Peyer's patch (tissue), 4 donors: ENCODE results near the gene APOBR. TPM values are rescaled to one million over a fixed set of nuclear protein-coding genes. Genes with fewer than 3 reads are reported as not detected.
A peak's percentile ranks its signal among the peaks of the same experiment; 100 is the strongest.
"Not testable (repeated sequence)": the region's sequence is repeated elsewhere in the genome, so short reads cannot be mapped to it uniquely, and the experiment has no call there.

Experiments
- DNase-seq, 3 donors: peaks; one replicate each; pipeline ENCODE4 v3.0.0-alpha.2; 2017 to 2019
- H3K27ac ChIP-seq, 4 donors: fragments of 200-600 bp; sonication (generic); one replicate each; pipeline ENCODE4 v1.5.1; 2016 to 2019
- H3K27me3 ChIP-seq, 2 donors: fragments of 200-600 bp; sonication (generic); one replicate each; pipeline ENCODE4 v1.5.1; 2019
- H3K36me3 ChIP-seq, 3 donors: fragments of 200-600 bp; sonication (generic); one replicate each; pipeline ENCODE4 v1.5.1; 2016 to 2019
- H3K4me1 ChIP-seq, 4 donors: fragments of 200-600 bp; sonication (generic); one replicate each; pipeline ENCODE4 v1.5.1; 2016 to 2019
- H3K4me3 ChIP-seq, 4 donors: fragments of 200-600 bp; sonication (generic); 1 replicate in 3 of 4; 2 replicates in 1 of 4; pipeline ENCODE4 v1.5.1; 2016 to 2019; ENCODE audit warnings: mild to moderate bottlenecking in 1 of 4
- H3K9me3 ChIP-seq, 4 donors: fragments of 200-600 bp; sonication (generic); one replicate each; pipeline ENCODE4 v1.5.1; 2016 to 2019; ENCODE audit warnings: mild to moderate bottlenecking in 1 of 4
- CTCF ChIP-seq, 6 experiments: fragments of 450-650 bp in 4 of 6; fragments of 200-600 bp in 2 of 6; sonication (generic) in 1 of 6; IDR thresholded peaks; one replicate each; pipeline ENCODE4 v1.5.1; 2017 to 2019; ENCODE audit warnings: antibody characterized with exemption in 6 of 6, mild to moderate bottlenecking in 3 of 6, moderate library complexity in 1 of 6
- POLR2A ChIP-seq, 2 donors: fragments of 450-650 bp; IDR thresholded peaks; one replicate each; pipeline ENCODE4 v1.5.1; 2017; ENCODE audit warnings: antibody characterized with exemption in 2 of 2, mild to moderate bottlenecking in 2 of 2, moderate library complexity in 2 of 2
- total RNA-seq, 4 donors: library from RNA; depleted of rRNA; stranded (reverse); fragments of >200 nt; gene quantifications; one replicate each; pipeline ENCODE4 v1.1.0, GENCODE V29; 2016

APOBR gene
- total RNA-seq = 10 to 100 TPM; 11.9 to 25.2 (median 14.6) TPM

GRCh38 chr16:28494121-28494851 lies at the start of gene APOBR:
Gene APOBR (plus strand): TSS chr16:28494643. CDS start chr16:28494682, 39 bp downstream.
- DNase-seq = peak; percentile 71 to 94 (median 93)

GRCh38 chr16:28446388-28446787 lies 48.1 kb upstream of the APOBR start:
- H3K27ac ChIP-seq, H3K4me3 ChIP-seq, H3K36me3 ChIP-seq, H3K4me1 ChIP-seq, H3K27me3 ChIP-seq, DNase-seq, H3K9me3 ChIP-seq: not testable (repeated sequence)

More at GRCh38 chr16:28494121-28494851, at the start of gene APOBR:
- TF ChIP-seq CTCF (IDR thresholded peaks at IDR 0.05) (no peak), POLR2A (IDR thresholded peaks at IDR 0.05) (no peak)
- Histone ChIP-seq H3K4me1 (peaks cover 0 to 32% (median 13%) of the 10 kb centered on the region in 4 donors), H3K27me3 (no peaks in the 10 kb centered on the region), H3K27ac (peak within 1 kb of the TSS; percentile 85 to 91 (median 90)), H3K4me3 (peak within 1 kb of the TSS; percentile 1 to 43 (median 36)), H3K36me3 (peaks cover 0 to 13% (median 0%) of the 10 kb centered on the region in 3 donors), H3K9me3 (no peaks in the 10 kb centered on the region)

GRCh38 chr16:28447081-28447480 lies 47.4 kb upstream of the APOBR start:
- H3K9me3 ChIP-seq, H3K36me3 ChIP-seq, DNase-seq, H3K27ac ChIP-seq, H3K4me1 ChIP-seq, H3K4me3 ChIP-seq, H3K27me3 ChIP-seq: not testable (repeated sequence)

- no peak overlapping the region for H3K27ac ChIP-seq
- TF ChIP-seq POLR2A (IDR thresholded peaks at IDR 0.05) (no peak), CTCF (IDR thresholded peaks at IDR 0.05) (no peak)
- no peaks in the 10 kb centered on the region for H3K27me3 ChIP-seq
- DNase-seq = peak in 1 of 3 donors; percentile 34
- no peak overlapping the region for H3K4me3 ChIP-seq
- H3K4me1 ChIP-seq = no peaks in the 10 kb centered on the region
- H3K36me3 ChIP-seq = peaks cover 0 to 41% (median 0%) of the 10 kb centered on the region in 3 donors
- no peaks in the 10 kb centered on the region for H3K9me3 ChIP-seq
Observed at GRCh38 chr16:28473714-28474265, 20.7 kb upstream of the APOBR start.

GRCh38 chr16:28475221-28475620 lies 19.2 kb upstream of the APOBR start:
- Histone ChIP-seq H3K27me3 (no peaks in the 10 kb centered on the region), H3K9me3 (no peaks in the 10 kb centered on the region), H3K4me3 (no peak overlapping the region), H3K36me3 (peaks cover 0 to 49% (median 0%) of the 10 kb centered on the region in 3 donors), H3K27ac (no peak overlapping the region), H3K4me1 (no peaks in the 10 kb centered on the region)
- DNase-seq = no peak
- TF ChIP-seq CTCF (IDR thresholded peaks at IDR 0.05) (no peak), POLR2A (IDR thresholded peaks at IDR 0.05) (no peak)

GRCh38 chr16:28477311-28477920 lies 17.0 kb upstream of the APOBR start:
- Histone ChIP-seq H3K9me3 (no peaks in the 10 kb centered on the region), H3K27ac (no peak overlapping the region), H3K27me3 (no peaks in the 10 kb centered on the region), H3K4me1 (peaks cover 0 to 9% (median 0%) of the 10 kb centered on the region in 4 donors), H3K4me3 (no peak overlapping the region), H3K36me3 (peaks cover 0 to 60% (median 0%) of the 10 kb centered on the region in 3 donors)
- TF ChIP-seq CTCF (IDR thresholded peaks at IDR 0.05) = no peak
- TF ChIP-seq POLR2A (IDR thresholded peaks at IDR 0.05) = no peak
- DNase-seq = no peak
